Liver (tissue), 9 donors: ENCODE measurements around the gene ZDHHC14. TPM values are rescaled to one million over a fixed set of nuclear protein-coding genes. Genes with fewer than 3 reads are reported as not detected.
A peak's percentile ranks its signal among the peaks of the same experiment; 100 is the strongest.

ENCODE experiments used
- DNase-seq: peaks from one replicate; pipeline ENCODE4 v3.0.0-alpha.2; 2017; ENCODE audit warnings: low spot score
- H3K27ac ChIP-seq, 2 donors: one replicate each; pipeline ENCODE4 v1.7.0; 2013; ENCODE audit warnings: inconsistent platforms in 2 of 2, low read length in 2 of 2, control low read depth in 1 of 2, low read depth in 1 of 2, mild to moderate bottlenecking in 1 of 2
- H3K27me3 ChIP-seq, 4 donors: one replicate each; pipeline versions ENCODE4 v1.6.1 to v1.7.0; 2013; ENCODE audit warnings: low read length in 3 of 4, inconsistent platforms in 1 of 4, mild to moderate bottlenecking in 1 of 4, moderate library complexity in 1 of 4; ENCODE audit not compliant: control insufficient read depth in 4 of 4, insufficient read depth in 4 of 4
- H3K36me3 ChIP-seq, 4 donors: one replicate each; pipeline versions ENCODE4 v1.6.1 to v1.7.0; 2013; ENCODE audit warnings: low read length in 3 of 4, mild to moderate bottlenecking in 3 of 4, low read depth in 1 of 4, moderate library complexity in 1 of 4; ENCODE audit not compliant: control insufficient read depth in 4 of 4, insufficient read depth in 3 of 4
- H3K4me1 ChIP-seq, 4 donors: one replicate each; pipeline versions ENCODE4 v1.6.1 to v1.7.0; 2013; ENCODE audit warnings: low read length in 3 of 4, mild to moderate bottlenecking in 3 of 4, moderate library complexity in 1 of 4; ENCODE audit not compliant: control insufficient read depth in 4 of 4, insufficient read depth in 4 of 4
- H3K4me3 ChIP-seq, 3 donors: one replicate each; pipeline versions ENCODE4 v1.6.1 to v1.7.0; 2013; ENCODE audit warnings: low read length in 3 of 3, control low read depth in 1 of 3, low read depth in 1 of 3, mild to moderate bottlenecking in 1 of 3
- H3K9ac ChIP-seq, 2 donors: one replicate each; pipeline ENCODE4 v1.7.0; 2013; ENCODE audit warnings: low read length in 2 of 2, mild to moderate bottlenecking in 2 of 2, moderate library complexity in 2 of 2, control low read depth in 1 of 2, low read depth in 1 of 2
- H3K9me3 ChIP-seq, 4 donors: one replicate each; pipeline versions ENCODE4 v1.6.1 to v1.7.0; 2013; ENCODE audit warnings: low read length in 3 of 4; ENCODE audit not compliant: control insufficient read depth in 4 of 4
- EGR1 ChIP-seq, 2 donors: IDR thresholded peaks; 2 replicates each; pipeline ENCODE4 v1.6.1; 2016 to 2018; ENCODE audit warnings: antibody characterized with exemption in 2 of 2, low read depth in 2 of 2
- FOXA2 ChIP-seq: IDR thresholded peaks from 2 replicates; pipeline ENCODE4 v1.6.1; 2016; ENCODE audit warnings: antibody characterized with exemption
- GABPA ChIP-seq, 2 donors: IDR thresholded peaks in 1 of 2; conservative IDR thresholded peaks in 1 of 2; 2 replicates each; pipeline ENCODE4 v1.6.1; 2016; ENCODE audit warnings: antibody characterized with exemption in 2 of 2, mild to moderate bottlenecking in 1 of 2, moderate library complexity in 1 of 2
- RAD21 ChIP-seq, 2 donors: IDR thresholded peaks; 2 replicates each; pipeline ENCODE4 v1.6.1; 2016; ENCODE audit warnings: antibody characterized with exemption in 2 of 2, mild to moderate bottlenecking in 2 of 2
- RXRA ChIP-seq, 2 donors: IDR thresholded peaks; 2 replicates each; pipeline ENCODE4 v1.6.1; 2017 to 2018; ENCODE audit warnings: antibody characterized with exemption in 2 of 2, mild to moderate bottlenecking in 1 of 2
- SP1 ChIP-seq: IDR thresholded peaks from 2 replicates; pipeline ENCODE4 v1.6.1; 2018; ENCODE audit warnings: antibody characterized with exemption, mild to moderate bottlenecking
- TAF1 ChIP-seq: conservative IDR thresholded peaks from 2 replicates; pipeline ENCODE4 v1.6.1; 2016; ENCODE audit warnings: antibody characterized with exemption, mild to moderate bottlenecking
- YY1 ChIP-seq: IDR thresholded peaks from 2 replicates; pipeline ENCODE4 v1.6.1; 2016; ENCODE audit warnings: antibody characterized with exemption, mild to moderate bottlenecking
- WGBS: extraction: QIAGEN DNeasy Blood & Tissue Kit; methylation state at CpG from one replicate; pipeline ENCODE4 v1.1.7; 2013; 5-methylcytosine and 5-hydroxymethylcytosine counted together
- polyA plus RNA-seq, 2 donors: library from polyadenylated mRNA; stranded (reverse) in 1 of 2; unstranded in 1 of 2; fragments of 200-250 nt in 1 of 2; fragments of >200 nt in 1 of 2; fragmentation: Nextera tagmentation in 1 of 2; extraction: Ambion mirVana in 1 of 2; gene quantifications; one replicate each; pipeline versions ENCODE4 v1.2.1 to v1.2.3, GENCODE V29; 2013 to 2015
- total RNA-seq, 2 donors: library from RNA; depleted of rRNA; stranded (reverse); fragments of >200 nt; gene quantifications; one replicate each; pipeline ENCODE4 v1.2.3, GENCODE V29; 2014
- TF ChIP-seq, protein P1 (sequence below): IDR thresholded peaks from 2 replicates; pipeline ENCODE4 v1.6.1; 2016; ENCODE audit warnings: antibody characterized with exemption
- TF ChIP-seq, protein P2 (sequence below): fragments of 150-350 bp; IDR thresholded peaks from 2 replicates; pipeline ENCODE4 v1.5.1; 2017; ENCODE audit warnings: improper control_type of control experiment, low read depth, low read length; ENCODE audit not compliant: missing input control
- TF ChIP-seq, protein P3 (sequence below): IDR thresholded peaks from 2 replicates; pipeline ENCODE4 v1.6.1; 2016; ENCODE audit warnings: antibody characterized with exemption
- donor health status: healthy.
- donor health status: healthy.
- donor health status: healthy.
- donor health status: healthy.
- donor health status: healthy.

Gene ZDHHC14
- total and polyA plus RNA-seq, 4 donors, result 4.4 to 11.7 (median 8.4) TPM

DNA sequence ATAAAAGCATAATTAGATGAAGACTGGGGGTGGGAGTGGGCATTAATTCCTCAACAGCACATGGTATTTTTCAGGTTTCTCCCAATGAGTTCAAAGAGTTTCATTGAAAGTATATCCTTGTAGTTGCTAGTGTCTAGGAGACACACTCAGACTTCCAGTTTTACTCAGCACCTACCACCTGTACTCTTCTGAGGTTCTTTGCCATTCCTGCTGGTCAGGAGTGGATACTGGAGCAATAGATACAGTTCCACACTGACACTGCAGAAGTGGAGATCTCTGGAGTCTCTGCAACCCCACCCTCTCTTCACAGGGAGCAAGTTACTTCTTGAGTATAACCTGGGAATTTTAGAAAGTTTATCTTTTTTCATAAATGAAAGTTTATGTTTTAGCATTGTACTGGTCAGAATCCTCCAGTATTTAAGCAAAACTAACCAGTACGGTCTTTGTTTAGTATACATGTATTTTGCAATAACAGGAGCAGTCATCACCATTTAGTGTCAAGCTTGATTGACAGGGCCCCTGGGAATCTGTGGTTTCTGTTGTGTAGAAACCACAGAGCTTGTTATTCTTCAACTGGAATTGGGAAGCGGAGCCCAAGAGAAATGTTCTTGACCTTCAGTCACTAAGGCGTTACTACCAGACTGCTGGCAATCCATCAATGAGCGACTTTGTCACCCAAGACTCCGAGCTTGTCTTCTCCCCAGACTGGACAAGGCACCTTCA is 148.1 kb downstream of the ZDHHC14 start:
- Histone ChIP-seq H3K4me1 (peaks cover 12 to 69% (median 56%) of the 10 kb centered on the region in 4 donors), H3K9ac (no peak overlapping the region), H3K27me3 (no peaks in the 10 kb centered on the region), H3K36me3 (no peaks in the 10 kb centered on the region), H3K4me3 (no peak overlapping the region), H3K27ac (peak overlapping the region; percentile 83 to 97), H3K9me3 (no peaks in the 10 kb centered on the region)
- WGBS, result 61% methylated on average over 5 of the region's 5 CpGs
- no peak for DNase-seq
- no peak for TF ChIP-seq EGR1 (IDR thresholded peaks at IDR 0.05; ENCODE audit: low read depth in 2 of 2)
- no peak for TF ChIP-seq RXRA (IDR thresholded peaks at IDR 0.05)
- no peak for TF ChIP-seq SP1
- no peak for TF ChIP-seq RAD21 (IDR thresholded peaks at IDR 0.05)
- TF ChIP-seq, protein P1, sequence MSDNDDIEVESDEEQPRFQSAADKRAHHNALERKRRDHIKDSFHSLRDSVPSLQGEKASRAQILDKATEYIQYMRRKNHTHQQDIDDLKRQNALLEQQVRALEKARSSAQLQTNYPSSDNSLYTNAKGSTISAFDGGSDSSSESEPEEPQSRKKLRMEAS, result no peak
- TF ChIP-seq, protein P2, sequence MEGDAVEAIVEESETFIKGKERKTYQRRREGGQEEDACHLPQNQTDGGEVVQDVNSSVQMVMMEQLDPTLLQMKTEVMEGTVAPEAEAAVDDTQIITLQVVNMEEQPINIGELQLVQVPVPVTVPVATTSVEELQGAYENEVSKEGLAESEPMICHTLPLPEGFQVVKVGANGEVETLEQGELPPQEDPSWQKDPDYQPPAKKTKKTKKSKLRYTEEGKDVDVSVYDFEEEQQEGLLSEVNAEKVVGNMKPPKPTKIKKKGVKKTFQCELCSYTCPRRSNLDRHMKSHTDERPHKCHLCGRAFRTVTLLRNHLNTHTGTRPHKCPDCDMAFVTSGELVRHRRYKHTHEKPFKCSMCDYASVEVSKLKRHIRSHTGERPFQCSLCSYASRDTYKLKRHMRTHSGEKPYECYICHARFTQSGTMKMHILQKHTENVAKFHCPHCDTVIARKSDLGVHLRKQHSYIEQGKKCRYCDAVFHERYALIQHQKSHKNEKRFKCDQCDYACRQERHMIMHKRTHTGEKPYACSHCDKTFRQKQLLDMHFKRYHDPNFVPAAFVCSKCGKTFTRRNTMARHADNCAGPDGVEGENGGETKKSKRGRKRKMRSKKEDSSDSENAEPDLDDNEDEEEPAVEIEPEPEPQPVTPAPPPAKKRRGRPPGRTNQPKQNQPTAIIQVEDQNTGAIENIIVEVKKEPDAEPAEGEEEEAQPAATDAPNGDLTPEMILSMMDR, result no peak
- no peak for TF ChIP-seq GABPA (IDR thresholded peaks at IDR 0.05 in 1 of 2, conservative IDR thresholded peaks at IDR 0.05 in 1 of 2)

DNA sequence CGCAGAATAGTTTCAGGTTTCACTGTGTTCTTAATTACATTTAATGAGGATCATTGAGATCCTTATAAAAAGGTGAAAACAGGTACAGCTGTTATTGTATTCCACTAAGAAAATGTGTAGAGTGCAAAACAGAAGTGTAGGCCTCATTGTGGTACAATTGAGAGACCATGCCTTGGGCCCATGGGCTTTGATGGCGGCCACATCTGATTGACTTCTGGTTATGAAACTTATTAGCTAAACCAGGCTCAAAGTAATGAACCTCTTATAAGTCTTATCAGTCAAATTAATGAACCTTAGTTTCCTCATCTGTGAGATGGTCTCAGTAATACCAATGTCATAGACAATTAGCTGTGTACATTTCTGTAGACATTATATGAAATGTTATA is 148.7 kb downstream of the ZDHHC14 start:
- no peak overlapping the region for H3K9ac ChIP-seq
- no peaks in the 10 kb centered on the region for H3K9me3 ChIP-seq
- H3K4me1 ChIP-seq, result peaks cover 12 to 70% (median 56%) of the 10 kb centered on the region in 4 donors
- H3K27ac ChIP-seq, result peak overlapping the region; percentile 83 to 97
- WGBS, result over 99% methylated on average over 2 of the region's 2 CpGs
- no peaks in the 10 kb centered on the region for H3K36me3 ChIP-seq
- H3K4me3 ChIP-seq, result no peak overlapping the region
- TF ChIP-seq EGR1 (IDR thresholded peaks at IDR 0.05; ENCODE audit: low read depth in 2 of 2) (no peak), RAD21 (IDR thresholded peaks at IDR 0.05) (no peak), FOXA2 (no peak), TAF1 (no peak)
- TF ChIP-seq, protein P3, sequence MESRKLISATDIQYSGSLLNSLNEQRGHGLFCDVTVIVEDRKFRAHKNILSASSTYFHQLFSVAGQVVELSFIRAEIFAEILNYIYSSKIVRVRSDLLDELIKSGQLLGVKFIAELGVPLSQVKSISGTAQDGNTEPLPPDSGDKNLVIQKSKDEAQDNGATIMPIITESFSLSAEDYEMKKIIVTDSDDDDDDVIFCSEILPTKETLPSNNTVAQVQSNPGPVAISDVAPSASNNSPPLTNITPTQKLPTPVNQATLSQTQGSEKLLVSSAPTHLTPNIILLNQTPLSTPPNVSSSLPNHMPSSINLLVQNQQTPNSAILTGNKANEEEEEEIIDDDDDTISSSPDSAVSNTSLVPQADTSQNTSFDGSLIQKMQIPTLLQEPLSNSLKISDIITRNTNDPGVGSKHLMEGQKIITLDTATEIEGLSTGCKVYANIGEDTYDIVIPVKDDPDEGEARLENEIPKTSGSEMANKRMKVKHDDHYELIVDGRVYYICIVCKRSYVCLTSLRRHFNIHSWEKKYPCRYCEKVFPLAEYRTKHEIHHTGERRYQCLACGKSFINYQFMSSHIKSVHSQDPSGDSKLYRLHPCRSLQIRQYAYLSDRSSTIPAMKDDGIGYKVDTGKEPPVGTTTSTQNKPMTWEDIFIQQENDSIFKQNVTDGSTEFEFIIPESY, result no peak
- DNase-seq, result no peak
- H3K27me3 ChIP-seq, result no peaks in the 10 kb centered on the region

DNA sequence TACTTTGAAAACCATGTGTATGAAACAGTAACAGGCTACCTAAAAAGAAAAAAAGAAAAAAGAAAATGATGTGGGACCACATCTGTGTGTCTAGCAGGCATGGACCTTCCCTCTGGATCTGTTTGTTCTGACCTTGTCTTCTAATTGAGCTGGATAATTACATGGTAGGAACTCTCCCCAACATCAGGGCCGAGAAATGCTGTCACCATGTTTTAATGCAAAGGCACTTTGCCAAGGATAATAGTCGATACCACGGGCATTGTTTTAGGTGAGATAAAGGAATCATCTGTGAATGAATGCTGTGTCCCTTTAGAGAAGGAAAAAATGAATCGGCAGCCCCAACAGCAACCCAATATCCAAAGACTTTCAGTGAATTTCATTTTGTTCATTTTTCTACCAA is 149.1 kb downstream of the ZDHHC14 start:
- 54% methylated on average over 4 of the region's 4 CpGs for WGBS
- peak overlapping the region; percentile 83 to 97 for H3K27ac ChIP-seq
- no peak overlapping the region for H3K9ac ChIP-seq
- no peaks in the 10 kb centered on the region for H3K9me3 ChIP-seq
- peak; percentile 16 for TF ChIP-seq YY1
- no peak for TF ChIP-seq GABPA (IDR thresholded peaks at IDR 0.05 in 1 of 2, conservative IDR thresholded peaks at IDR 0.05 in 1 of 2)
- no peaks in the 10 kb centered on the region for H3K27me3 ChIP-seq
- no peak overlapping the region for H3K4me3 ChIP-seq
- H3K36me3 ChIP-seq, result no peaks in the 10 kb centered on the region
- peaks cover 12 to 75% (median 59%) of the 10 kb centered on the region in 4 donors for H3K4me1 ChIP-seq
- no peak for DNase-seq
